ENCODE data around the gene CCDC92. TPM values are rescaled to one million over a fixed set of nuclear protein-coding genes. Genes with fewer than 3 reads are reported as not detected.

CCDC92 gene
- total and polyA plus RNA-seq, 2 donors from 2014 or later = 39.3 to 41.4 TPM

DNA sequence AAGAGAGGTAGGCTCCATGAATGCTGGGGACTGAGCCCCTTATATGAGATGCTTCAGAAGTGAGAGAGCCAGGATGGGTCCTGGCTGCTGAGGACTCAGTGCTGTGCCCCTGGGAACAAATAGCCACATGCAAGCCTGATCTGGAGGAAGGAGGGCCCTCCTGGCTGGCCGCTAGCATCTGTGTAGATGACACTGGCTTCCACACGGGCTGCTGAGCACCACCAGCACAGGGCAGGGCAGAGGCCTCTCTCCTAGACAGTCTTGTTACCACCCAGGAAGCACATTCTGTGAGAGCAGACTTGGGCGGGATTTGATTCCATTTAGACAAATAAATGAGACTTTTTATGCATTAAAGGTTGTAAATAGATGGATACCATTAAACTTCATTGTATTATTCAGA, 48.4 kb upstream of the CCDC92 start:
- Histone ChIP-seq H3K4me1 (ENCODE audit: control insufficient read depth in 2 of 3, insufficient read depth in 2 of 3, low read depth in 1 of 3, low read length in 3 of 3) (peaks cover 0 to 2% (median 0%) of the 10 kb centered on the region in 3 donors), H3K27me3 (ENCODE audit: control insufficient read depth, insufficient read depth, low read length) (no peaks in the 10 kb centered on the region), H3K9ac (ENCODE audit: low read length in 3 of 3) (no peak overlapping the region), H3K36me3 (ENCODE audit: control insufficient read depth in 2 of 3, insufficient read depth in 3 of 3, low read length in 3 of 3) (no peaks in the 10 kb centered on the region), H3K9me3 (ENCODE audit: control insufficient read depth in 2 of 3, insufficient read depth in 1 of 3, low read length in 3 of 3) (no peaks in the 10 kb centered on the region), H3K27ac (ENCODE audit: low read depth in 2 of 2, low read length in 2 of 2) (no peak overlapping the region), H3K4me3 (ENCODE audit: low read length in 3 of 3) (no peak overlapping the region)
- intact Hi-C loops (cut with DNase I) = no loop called here
- TF ChIP-seq CTCF (IDR thresholded peaks at IDR 0.05; ENCODE audit: borderline replicate concordance, extremely low read depth, insufficient read depth) = no peak
- no peak for DNase-seq
- no peak for FAIRE-seq

GRCh38 chr12:124020514-124020949, 47.9 kb upstream of the CCDC92 start:
- no peak for FAIRE-seq
- no peaks in the 10 kb centered on the region for H3K36me3 ChIP-seq (ENCODE audit: control insufficient read depth in 2 of 3, insufficient read depth in 3 of 3, low read length in 3 of 3)
- DNase-seq = peak in 2 of 5 donors; percentile 2 to 27
- peaks cover 0 to 2% (median 0%) of the 10 kb centered on the region in 3 donors for H3K4me1 ChIP-seq (ENCODE audit: control insufficient read depth in 2 of 3, insufficient read depth in 2 of 3, low read depth in 1 of 3, low read length in 3 of 3)
- TF ChIP-seq CTCF (IDR thresholded peaks at IDR 0.05; ENCODE audit: borderline replicate concordance, extremely low read depth, insufficient read depth) = no peak
- intact Hi-C loops (cut with DNase I) = no loop called here
- no peaks in the 10 kb centered on the region for H3K27me3 ChIP-seq (ENCODE audit: control insufficient read depth, insufficient read depth, low read length)
- H3K27ac ChIP-seq (ENCODE audit: low read depth in 2 of 2, low read length in 2 of 2) = no peak overlapping the region
- H3K9ac ChIP-seq (ENCODE audit: low read length in 3 of 3) = no peak overlapping the region
- H3K4me3 ChIP-seq (ENCODE audit: low read length in 3 of 3) = no peak overlapping the region
- no peaks in the 10 kb centered on the region for H3K9me3 ChIP-seq (ENCODE audit: control insufficient read depth in 2 of 3, insufficient read depth in 1 of 3, low read length in 3 of 3)

DNA sequence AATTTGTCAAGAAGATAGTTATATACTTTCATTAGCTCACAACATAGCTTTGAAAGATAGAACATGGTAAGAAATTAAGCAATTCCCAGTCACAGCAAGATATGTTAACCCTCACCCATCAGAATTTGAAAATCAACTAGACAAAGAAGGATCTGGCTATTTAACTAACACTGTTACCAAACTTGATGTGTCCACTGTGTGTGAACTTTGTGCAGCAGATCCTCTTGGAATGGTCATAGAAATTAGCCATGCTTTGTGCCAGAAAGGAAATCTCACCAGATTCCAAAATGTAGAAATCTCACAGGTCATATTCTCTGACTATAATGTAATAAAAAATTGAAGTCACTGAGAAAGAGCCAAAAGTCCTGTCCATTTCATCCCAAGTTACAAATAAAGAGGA, 46.5 kb upstream of the CCDC92 start:
- no peak overlapping the region for H3K9ac ChIP-seq (ENCODE audit: low read length in 3 of 3)
- no peaks in the 10 kb centered on the region for H3K9me3 ChIP-seq (ENCODE audit: control insufficient read depth in 2 of 3, insufficient read depth in 1 of 3, low read length in 3 of 3)
- no peak overlapping the region for H3K4me3 ChIP-seq (ENCODE audit: low read length in 3 of 3)
- H3K27me3 ChIP-seq (ENCODE audit: control insufficient read depth, insufficient read depth, low read length) = no peaks in the 10 kb centered on the region
- FAIRE-seq (no peak), DNase-seq (no peak)
- H3K4me1 ChIP-seq (ENCODE audit: control insufficient read depth in 2 of 3, insufficient read depth in 2 of 3, low read depth in 1 of 3, low read length in 3 of 3) = peaks cover 0 to 5% (median 2%) of the 10 kb centered on the region in 3 donors
- no peaks in the 10 kb centered on the region for H3K36me3 ChIP-seq (ENCODE audit: control insufficient read depth in 2 of 3, insufficient read depth in 3 of 3, low read length in 3 of 3)
- no peak for TF ChIP-seq CTCF (IDR thresholded peaks at IDR 0.05; ENCODE audit: borderline replicate concordance, extremely low read depth, insufficient read depth)
- peak overlapping the region in 1 of 2 donors; percentile 15 for H3K27ac ChIP-seq (ENCODE audit: low read depth in 2 of 2, low read length in 2 of 2)
- intact Hi-C loops (cut with DNase I) = no loop called here

DNA sequence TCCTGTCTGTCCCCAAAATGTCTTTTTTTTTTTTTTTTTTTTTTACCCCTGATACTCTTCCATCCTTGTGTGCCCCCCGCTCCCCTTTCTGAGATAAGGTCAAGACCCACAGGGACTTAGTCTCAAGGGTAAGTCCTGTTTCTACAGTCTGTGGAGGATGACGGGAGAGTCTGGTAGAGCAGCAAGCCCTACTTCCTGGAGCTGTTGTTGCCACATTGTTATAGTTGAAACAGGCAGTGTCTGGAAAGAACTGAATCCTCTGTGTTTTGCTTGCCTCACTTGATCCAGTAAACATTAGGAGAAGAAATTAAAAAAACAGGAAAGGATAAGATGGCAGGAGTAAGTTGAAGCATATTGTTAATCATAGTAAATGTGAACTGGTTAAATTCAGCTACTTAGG, 45.9 kb upstream of the CCDC92 start:
- Histone ChIP-seq H3K9ac (ENCODE audit: low read length in 3 of 3) (no peak overlapping the region), H3K27ac (ENCODE audit: low read depth in 2 of 2, low read length in 2 of 2) (no peak overlapping the region), H3K27me3 (ENCODE audit: control insufficient read depth, insufficient read depth, low read length) (no peaks in the 10 kb centered on the region), H3K4me1 (ENCODE audit: control insufficient read depth in 2 of 3, insufficient read depth in 2 of 3, low read depth in 1 of 3, low read length in 3 of 3) (peaks cover 0 to 5% (median 2%) of the 10 kb centered on the region in 3 donors), H3K4me3 (ENCODE audit: low read length in 3 of 3) (no peak overlapping the region), H3K9me3 (ENCODE audit: control insufficient read depth in 2 of 3, insufficient read depth in 1 of 3, low read length in 3 of 3) (no peaks in the 10 kb centered on the region), H3K36me3 (ENCODE audit: control insufficient read depth in 2 of 3, insufficient read depth in 3 of 3, low read length in 3 of 3) (no peaks in the 10 kb centered on the region)
- DNase-seq (no peak), FAIRE-seq (no peak)
- TF ChIP-seq CTCF (IDR thresholded peaks at IDR 0.05; ENCODE audit: borderline replicate concordance, extremely low read depth, insufficient read depth) = no peak
- intact Hi-C loops (cut with DNase I) = no loop called here

Data from kidney (tissue), 14 donors.